ENCODE data around the gene HSFX2.

- no peak for TF ChIP-seq CTCF (IDR thresholded peaks at IDR 0.05; ENCODE audit: low read depth, low read length)
- no peak for TF ChIP-seq EZH2phosphoT487 (IDR thresholded peaks at IDR 0.05; ENCODE audit: low read depth)
Observed at GRCh38 chrX:149628280-149628679, 33.2 kb upstream of the HSFX2 start.
